ENCODE results near the gene ARHGEF7. TPM values are rescaled to one million over a fixed set of nuclear protein-coding genes. Genes with fewer than 3 reads are reported as not detected.

Gene ARHGEF7
- total RNA-seq, 1 donor from 2014 or later = 73.7 TPM

- peak overlapping the region; percentile 76 for H3K4me2 ChIP-seq (ENCODE audit: low read length)
- H3K4me1 Mint-ChIP-seq (ENCODE audit: low read depth, unreplicated experiment) = peaks cover 68% of the 10 kb centered on the region
- no peaks in the 10 kb centered on the region for H3K9me3 Mint-ChIP-seq (ENCODE audit: unreplicated experiment)
- peak overlapping the region; percentile 12 for H3K4me3 ChIP-seq (ENCODE audit: insufficient read depth, low read depth, low read length)
- peaks cover 20% of the 10 kb centered on the region for H3K4me1 ChIP-seq (ENCODE audit: insufficient read depth, low read length)
- FAIRE-seq = no peak
- peaks cover 11% of the 10 kb centered on the region for H3K36me3 Mint-ChIP-seq (ENCODE audit: low read depth, unreplicated experiment)
- H3K9ac ChIP-seq (ENCODE audit: low read length) = peak overlapping the region; percentile 65
- peak overlapping the region; percentile 81 for H3K4me3 Mint-ChIP-seq (ENCODE audit: unreplicated experiment)
- DNase-seq (ENCODE audit: low read depth) = peak; percentile 56
- peak overlapping the region; percentile 20 for H3K27ac ChIP-seq (ENCODE audit: low read depth, low read length)
- H2AFZ ChIP-seq (ENCODE audit: low read depth, low read length) = no peak overlapping the region
- TF ChIP-seq EZH2 (IDR thresholded peaks at IDR 0.05; ENCODE audit: insufficient read depth, low read length) (no peak), CTCF (IDR thresholded peaks at IDR 0.05; ENCODE audit: insufficient read depth, low read depth, low read length) (no peak)
- peaks cover 58% of the 10 kb centered on the region for H4K20me1 ChIP-seq (ENCODE audit: insufficient read depth, low read length)
- no peaks in the 10 kb centered on the region for H3K27me3 Mint-ChIP-seq (ENCODE audit: low read depth, unreplicated experiment)
- peaks cover 91% of the 10 kb centered on the region for H3K79me2 ChIP-seq (ENCODE audit: insufficient read depth, low read length)
- H3K9me3 ChIP-seq (ENCODE audit: insufficient read depth, low read depth, low read length) = no peaks in the 10 kb centered on the region
- no peaks in the 10 kb centered on the region for H3K27me3 ChIP-seq (ENCODE audit: insufficient read depth, low read length)
- no peaks in the 10 kb centered on the region for H3K36me3 ChIP-seq (ENCODE audit: insufficient read depth, low read length)
- H3K27ac Mint-ChIP-seq (ENCODE audit: unreplicated experiment) = peak overlapping the region; percentile 85
These were observed 89.5 kb downstream of the ARHGEF7 start for GRCh38 chr13:111204438-111205177.

GRCh38 chr13:111206148-111206547 is 91.0 kb downstream of the ARHGEF7 start:
- H3K4me1 Mint-ChIP-seq (ENCODE audit: low read depth, unreplicated experiment) = peaks cover 76% of the 10 kb centered on the region
- no peak overlapping the region for H3K4me3 ChIP-seq (ENCODE audit: insufficient read depth, low read depth, low read length)
- H2AFZ ChIP-seq (ENCODE audit: low read depth, low read length) = no peak overlapping the region
- peaks cover 87% of the 10 kb centered on the region for H3K79me2 ChIP-seq (ENCODE audit: insufficient read depth, low read length)
- H3K9me3 Mint-ChIP-seq (ENCODE audit: unreplicated experiment) = no peaks in the 10 kb centered on the region
- peaks cover 48% of the 10 kb centered on the region for H4K20me1 ChIP-seq (ENCODE audit: insufficient read depth, low read length)
- peak overlapping the region; percentile 11 for H3K4me3 Mint-ChIP-seq (ENCODE audit: unreplicated experiment)
- DNase-seq (ENCODE audit: low read depth) = no peak
- H3K4me2 ChIP-seq (ENCODE audit: low read length) = no peak overlapping the region
- H3K27me3 Mint-ChIP-seq (ENCODE audit: low read depth, unreplicated experiment) = no peaks in the 10 kb centered on the region
- H3K9ac ChIP-seq (ENCODE audit: low read length) = no peak overlapping the region
- H3K4me1 ChIP-seq (ENCODE audit: insufficient read depth, low read length) = peaks cover 35% of the 10 kb centered on the region
- no peak overlapping the region for H3K27ac Mint-ChIP-seq (ENCODE audit: unreplicated experiment)
- no peaks in the 10 kb centered on the region for H3K9me3 ChIP-seq (ENCODE audit: insufficient read depth, low read depth, low read length)
- peaks cover 7% of the 10 kb centered on the region for H3K36me3 Mint-ChIP-seq (ENCODE audit: low read depth, unreplicated experiment)
- TF ChIP-seq EZH2 (IDR thresholded peaks at IDR 0.05; ENCODE audit: insufficient read depth, low read length) (no peak), CTCF (IDR thresholded peaks at IDR 0.05; ENCODE audit: insufficient read depth, low read depth, low read length) (no peak)
- H3K36me3 ChIP-seq (ENCODE audit: insufficient read depth, low read length) = no peaks in the 10 kb centered on the region
- no peaks in the 10 kb centered on the region for H3K27me3 ChIP-seq (ENCODE audit: insufficient read depth, low read length)
- no peak overlapping the region for H3K27ac ChIP-seq (ENCODE audit: low read depth, low read length)
- no peak for FAIRE-seq

GRCh38 chr13:111209613-111210012 is 94.5 kb downstream of the ARHGEF7 start:
- Mint-ChIP-seq H3K4me3 (ENCODE audit: unreplicated experiment) (no peak overlapping the region), H3K27ac (ENCODE audit: unreplicated experiment) (peak overlapping the region; percentile 95), H3K27me3 (ENCODE audit: low read depth, unreplicated experiment) (no peaks in the 10 kb centered on the region), H3K36me3 (ENCODE audit: low read depth, unreplicated experiment) (peaks cover 9% of the 10 kb centered on the region), H3K4me1 (ENCODE audit: low read depth, unreplicated experiment) (peaks cover 69% of the 10 kb centered on the region), H3K9me3 (ENCODE audit: unreplicated experiment) (no peaks in the 10 kb centered on the region)
- Histone ChIP-seq H3K9me3 (ENCODE audit: insufficient read depth, low read depth, low read length) (no peaks in the 10 kb centered on the region), H3K79me2 (ENCODE audit: insufficient read depth, low read length) (peaks cover 89% of the 10 kb centered on the region), H3K4me2 (ENCODE audit: low read length) (peak overlapping the region; percentile 85), H3K4me3 (ENCODE audit: insufficient read depth, low read depth, low read length) (no peak overlapping the region), H2AFZ (ENCODE audit: low read depth, low read length) (no peak overlapping the region), H3K4me1 (ENCODE audit: insufficient read depth, low read length) (peaks cover 32% of the 10 kb centered on the region), H3K36me3 (ENCODE audit: insufficient read depth, low read length) (no peaks in the 10 kb centered on the region), H3K9ac (ENCODE audit: low read length) (peak overlapping the region; percentile 81), H3K27me3 (ENCODE audit: insufficient read depth, low read length) (no peaks in the 10 kb centered on the region), H4K20me1 (ENCODE audit: insufficient read depth, low read length) (peaks cover 53% of the 10 kb centered on the region), H3K27ac (ENCODE audit: low read depth, low read length) (peak overlapping the region; percentile 88)
- DNase-seq (ENCODE audit: low read depth) (no peak), FAIRE-seq (no peak)
- TF ChIP-seq CTCF (IDR thresholded peaks at IDR 0.05; ENCODE audit: insufficient read depth, low read depth, low read length) (no peak), EZH2 (IDR thresholded peaks at IDR 0.05; ENCODE audit: insufficient read depth, low read length) (no peak)
